SJSA1 (cell line): ENCODE measurements around the gene XRCC5. TPM values are rescaled to one million over a fixed set of nuclear protein-coding genes. Genes with fewer than 3 reads are reported as not detected.

Experiments used
- DNase-seq, 2 experiments: peaks; one replicate each; pipeline ENCODE4 v3.0.0-alpha.2; 2015 to 2020; ENCODE audit warnings: low spot score in 2 of 2, low read depth in 1 of 2
- H3K27ac ChIP-seq: fragments of 250-450 bp; sonication (Bioruptor Pico); 2 replicates; pipeline ENCODE4 v1.5.1; 2020; ENCODE audit warnings: mild to moderate bottlenecking, moderate library complexity
- H3K27me3 ChIP-seq: fragments of 250-450 bp; sonication (Bioruptor Pico); replicated peaks from 2 replicates; pipeline ENCODE4 v1.5.1; 2020; ENCODE audit warnings: mild to moderate bottlenecking, moderate library complexity
- H3K36me3 ChIP-seq: fragments of 250-450 bp; sonication (Bioruptor Pico); 2 replicates; pipeline ENCODE4 v1.5.1; 2020; ENCODE audit warnings: mild to moderate bottlenecking
- H3K4me1 ChIP-seq: fragments of 250-450 bp; sonication (Bioruptor Pico); replicated peaks from 2 replicates; pipeline ENCODE4 v1.6.1; 2021; ENCODE audit warnings: mild to moderate bottlenecking
- H3K4me3 ChIP-seq: fragments of 250-450 bp; sonication (Bioruptor Pico); 2 replicates; pipeline ENCODE4 v1.5.1; 2020; ENCODE audit warnings: mild to moderate bottlenecking
- H3K9me3 ChIP-seq: fragments of 250-450 bp; sonication (Bioruptor Pico); replicated peaks from 2 replicates; pipeline ENCODE4 v1.5.1; 2020; ENCODE audit warnings: mild to moderate bottlenecking
- total RNA-seq: library from RNA; depleted of rRNA; stranded (reverse); fragments of >200 nt; shearing (Covaris generic); gene quantifications from 2 replicates; pipeline ENCODE4 v1.2.3, GENCODE V29; 2014; rRNA removed

XRCC5 gene
- total RNA-seq, 1 experiment from 2014 or later = 387 TPM

DNA sequence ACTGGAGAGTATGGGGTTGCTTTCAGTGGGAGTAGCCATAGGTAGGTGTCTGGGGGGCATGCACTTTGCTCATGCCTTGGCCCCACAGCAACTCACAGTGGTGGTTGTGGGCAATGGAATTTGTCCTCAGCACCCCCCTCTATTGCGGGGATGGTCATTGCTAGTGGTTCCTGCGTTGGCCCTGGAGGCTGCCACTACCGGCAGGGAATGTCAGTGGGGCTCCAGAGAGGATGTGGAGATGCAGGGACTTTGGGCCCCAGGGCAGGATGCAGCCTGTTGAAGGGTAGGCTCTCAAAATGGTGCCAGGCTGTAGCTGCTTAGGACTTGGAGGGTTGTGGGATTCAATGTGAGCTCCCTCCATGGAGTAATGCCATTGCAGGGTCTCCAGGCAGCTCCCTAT lies 125.0 kb downstream of the XRCC5 start:
- Histone ChIP-seq H3K9me3 (no peaks in the 10 kb centered on the region; the same call in 1 of the 2 replicates), H3K4me1 (no peaks in the 10 kb centered on the region), H3K27ac (no peak overlapping the region), H3K4me3 (no peak overlapping the region), H3K36me3 (no peaks in the 10 kb centered on the region), H3K27me3 (no peaks in the 10 kb centered on the region)
- peak in 1 of 2 experiments; percentile 31 for DNase-seq

DNA sequence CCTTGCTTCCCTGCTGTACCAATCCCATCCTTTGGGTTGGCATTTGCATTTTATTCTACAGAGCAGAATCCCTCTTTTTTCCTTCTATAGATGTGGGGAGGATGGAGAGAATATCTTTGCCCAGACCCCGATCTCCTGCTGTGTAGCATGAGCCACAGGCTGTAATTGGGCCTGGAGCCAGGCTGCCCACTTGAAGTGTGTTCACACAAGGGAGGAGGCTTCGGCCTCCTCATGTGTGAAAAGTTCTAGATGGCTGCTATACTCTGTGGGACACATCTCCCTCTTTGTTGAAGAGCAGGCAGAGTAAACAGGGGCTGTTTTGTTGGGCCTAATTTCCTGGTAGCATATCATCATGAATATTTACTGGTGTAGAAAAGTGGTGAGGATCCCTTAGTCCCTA lies 126.3 kb downstream of the XRCC5 start:
- Histone ChIP-seq H3K4me3 (no peak overlapping the region), H3K27me3 (no peaks in the 10 kb centered on the region), H3K9me3 (no peaks in the 10 kb centered on the region; the same call in 1 of the 2 replicates), H3K27ac (no peak overlapping the region), H3K4me1 (no peaks in the 10 kb centered on the region), H3K36me3 (no peaks in the 10 kb centered on the region)
- DNase-seq = peak in 1 of 2 experiments; percentile 22

GRCh38 chr2:216235896-216236295 lies 126.7 kb downstream of the XRCC5 start:
- H3K27me3 ChIP-seq = no peaks in the 10 kb centered on the region
- peak in 1 of 2 experiments; percentile 7 for DNase-seq
- H3K9me3 ChIP-seq = no peaks in the 10 kb centered on the region; the same call in 1 of the 2 replicates
- no peaks in the 10 kb centered on the region for H3K4me1 ChIP-seq
- H3K4me3 ChIP-seq = no peak overlapping the region
- no peaks in the 10 kb centered on the region for H3K36me3 ChIP-seq
- no peak overlapping the region for H3K27ac ChIP-seq

- H3K4me1 ChIP-seq = no peaks in the 10 kb centered on the region
- H3K36me3 ChIP-seq = no peaks in the 10 kb centered on the region
- H3K9me3 ChIP-seq = no peaks in the 10 kb centered on the region; the same call in 1 of the 2 replicates
- H3K27me3 ChIP-seq = no peaks in the 10 kb centered on the region
- DNase-seq = peak in 1 of 2 experiments; percentile 9
- H3K27ac ChIP-seq = no peak overlapping the region
- H3K4me3 ChIP-seq = no peak overlapping the region
Measured at GRCh38 chr2:216236486-216236885, 127.3 kb downstream of the XRCC5 start.

DNA sequence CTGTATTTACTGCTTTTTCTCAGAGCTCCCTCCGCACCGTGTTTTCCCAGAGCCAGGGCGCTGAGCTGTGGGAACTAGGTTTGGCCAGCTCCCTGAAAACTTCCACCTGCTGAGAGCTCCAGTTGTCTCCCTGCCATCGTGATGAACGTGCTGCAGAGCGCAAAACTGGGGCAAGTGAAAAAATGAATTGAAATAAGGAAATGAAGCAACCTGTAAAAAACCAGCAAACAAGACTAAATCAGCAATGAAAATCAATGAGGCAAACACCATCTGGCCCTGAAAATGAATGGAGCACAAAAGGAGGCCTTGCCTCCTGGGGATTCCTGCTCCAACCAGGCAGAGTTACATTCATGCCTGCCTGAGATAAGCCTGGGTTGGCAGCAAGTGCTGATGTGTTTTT lies 133.2 kb downstream of the XRCC5 start:
- Histone ChIP-seq H3K36me3 (no peaks in the 10 kb centered on the region), H3K4me1 (no peaks in the 10 kb centered on the region), H3K4me3 (no peak overlapping the region), H3K9me3 (no peaks in the 10 kb centered on the region), H3K27ac (no peak overlapping the region), H3K27me3 (no peaks in the 10 kb centered on the region)
- no peak for DNase-seq

DNA sequence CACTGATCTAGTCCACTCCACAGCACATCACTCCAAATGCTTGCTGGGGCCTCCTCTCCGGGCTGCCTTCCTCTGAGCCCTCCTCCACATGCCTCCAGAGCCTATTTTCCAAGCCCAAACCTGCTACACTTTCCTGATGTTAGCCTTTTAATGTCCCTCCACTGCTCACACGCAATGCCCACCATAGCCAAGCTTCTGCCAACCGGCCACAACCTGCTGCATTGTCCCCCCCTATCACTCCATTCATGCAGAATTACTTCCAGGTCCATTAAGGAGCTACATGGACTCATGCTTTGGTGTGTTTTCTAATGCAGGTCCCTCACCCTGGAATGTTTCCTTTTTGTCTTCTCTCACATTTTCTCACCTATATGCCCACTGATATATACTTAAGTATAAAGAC lies 133.9 kb downstream of the XRCC5 start:
- H3K27ac ChIP-seq = no peak overlapping the region
- H3K27me3 ChIP-seq = no peaks in the 10 kb centered on the region
- no peaks in the 10 kb centered on the region for H3K36me3 ChIP-seq
- H3K4me3 ChIP-seq = no peak overlapping the region
- H3K9me3 ChIP-seq = no peaks in the 10 kb centered on the region
- no peak for DNase-seq
- no peaks in the 10 kb centered on the region for H3K4me1 ChIP-seq

- Histone ChIP-seq H3K27me3 (no peaks in the 10 kb centered on the region), H3K4me1 (no peaks in the 10 kb centered on the region), H3K4me3 (no peak overlapping the region), H3K27ac (no peak overlapping the region), H3K9me3 (no peaks in the 10 kb centered on the region), H3K36me3 (no peaks in the 10 kb centered on the region)
- DNase-seq = no peak
Measured at GRCh38 chr2:216245391-216245975, 136.3 kb downstream of the XRCC5 start.

DNA sequence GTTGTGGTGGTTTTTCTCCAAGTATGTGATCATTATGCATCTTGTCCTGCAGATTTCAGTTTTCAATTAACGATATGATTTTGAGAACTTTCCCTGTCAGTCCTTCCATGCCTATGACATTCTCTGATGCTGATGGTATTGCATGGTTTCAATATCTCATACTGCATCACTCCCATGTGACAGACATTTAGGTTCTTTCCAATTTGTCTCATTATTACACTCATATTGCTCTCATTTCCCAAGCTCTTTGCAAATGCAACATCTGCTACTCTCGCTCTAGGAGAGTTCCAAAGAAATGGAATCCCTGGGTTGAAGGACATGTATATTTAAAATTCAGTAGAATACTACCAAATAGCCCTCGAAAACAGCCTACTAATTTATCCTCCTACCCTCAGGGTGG lies 137.6 kb downstream of the XRCC5 start:
- Histone ChIP-seq H3K4me3 (no peak overlapping the region), H3K4me1 (no peaks in the 10 kb centered on the region), H3K27me3 (no peaks in the 10 kb centered on the region), H3K27ac (no peak overlapping the region), H3K36me3 (no peaks in the 10 kb centered on the region), H3K9me3 (no peaks in the 10 kb centered on the region)
- no peak for DNase-seq

Other genes starting within 250 kb of the XRCC5 start
- 0.22 and 1.9 TPM in 2 replicates for gene MREG, start 95.8 kb upstream of the XRCC5 start, total RNA-seq
- gene PECR, start 27.5 kb upstream of the XRCC5 start, total RNA-seq = 7.8 and 24.7 TPM in 2 replicates
- gene TMEM169, start 27.4 kb upstream of the XRCC5 start, total RNA-seq = 0.19 and 0.84 TPM in 2 replicates